Hepatic stellate cell (primary cell): Measurements from ENCODE around the gene GNPTAB.
"Not testable (repeated sequence)": the region's sequence is repeated elsewhere in the genome, so short reads cannot be mapped to it uniquely, and the experiment has no call there.

ENCODE experiments used
- DNase-seq: peaks from one replicate; pipeline ENCODE4 v3.0.0; 2011; ENCODE audit warnings: low spot score

The GNPTAB gene

DNA sequence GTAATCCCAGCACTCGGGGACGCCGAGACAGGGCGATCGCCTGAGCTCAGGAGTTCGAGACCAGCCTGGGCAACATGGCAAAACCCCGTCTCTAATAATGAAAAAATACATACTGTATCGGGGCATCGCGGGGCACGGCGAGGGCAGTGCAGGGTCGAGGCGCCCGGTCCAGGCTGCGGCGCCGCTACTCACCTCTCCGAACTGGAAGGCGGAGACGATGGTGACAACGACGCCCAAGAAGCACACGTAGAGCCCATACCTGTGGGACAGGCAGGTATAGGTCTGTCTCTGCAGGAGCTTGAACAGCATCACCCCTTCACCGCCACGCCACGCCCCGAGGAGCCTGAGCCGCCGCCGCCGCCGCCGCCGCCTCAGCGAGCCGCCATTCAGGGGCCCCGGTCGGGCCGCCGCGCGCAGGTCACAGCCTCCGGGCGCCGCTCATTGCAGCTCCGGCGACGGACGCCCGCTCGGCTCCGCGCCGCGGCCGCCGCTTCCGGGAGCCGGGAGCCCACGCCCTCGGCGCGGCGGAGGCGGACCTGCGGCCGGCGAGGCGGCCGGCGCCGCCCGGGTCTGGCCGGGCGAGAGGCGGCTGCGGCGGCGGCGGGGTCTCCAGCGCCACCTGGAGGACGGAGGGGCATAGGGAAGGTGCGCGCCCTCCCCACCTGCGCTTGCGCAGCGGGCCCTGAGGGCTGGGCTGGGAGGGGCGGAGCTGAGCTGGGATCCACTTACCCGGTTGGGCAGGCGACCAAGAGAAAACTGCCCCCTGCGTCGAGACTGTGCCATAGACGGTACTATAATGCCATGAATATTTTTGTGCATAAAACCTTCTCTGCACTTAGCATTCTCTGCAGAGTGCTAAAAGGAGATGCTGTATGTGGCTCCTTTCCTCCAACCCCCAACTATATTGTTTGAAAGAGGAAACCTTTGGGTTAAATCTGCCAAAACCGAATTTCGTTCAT lies at the start of gene GNPTAB:
Gene GNPTAB, minus strand, starts transcription at position 593 of the 959 bp plus-strand sequence. Its CDS starts 284 bp downstream, at position 309.
- DNase-seq: peak; percentile 98

DNA sequence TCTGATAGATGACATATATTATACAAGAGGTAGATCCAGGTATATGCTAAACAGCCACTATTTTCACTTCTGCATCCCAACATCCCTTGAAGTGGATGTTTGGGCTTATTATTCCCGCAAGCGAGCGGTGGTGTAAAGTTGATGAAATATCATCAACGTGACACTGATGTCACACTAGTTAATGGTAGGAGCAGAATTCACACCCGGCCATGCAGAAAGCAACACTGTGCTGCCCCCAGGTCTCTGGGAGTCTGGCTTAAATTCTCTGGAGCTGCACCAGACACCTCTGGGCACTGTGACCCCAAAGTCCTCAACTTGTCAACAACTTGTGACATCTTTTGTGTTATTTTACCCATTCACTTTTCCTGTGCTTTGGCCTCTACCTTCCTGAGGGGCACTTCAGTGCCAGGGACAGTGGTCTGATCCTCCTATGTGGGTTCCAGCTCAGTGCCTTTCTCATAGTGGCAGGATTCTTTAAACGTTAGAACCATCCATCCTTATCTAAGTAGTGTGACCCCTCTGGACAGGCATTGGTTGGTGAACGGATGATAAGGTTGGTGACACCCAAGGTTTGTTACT lies 47.6 kb upstream of the GNPTAB start:
- no peak for DNase-seq

GRCh38 chr12:101877806-101878242 lies 47.1 kb upstream of the GNPTAB start:
- DNase-seq: no peak

- peak; percentile 84 for DNase-seq
Measured at GRCh38 chr12:101876861-101877805, 46.4 kb upstream of the GNPTAB start, which contains the start of gene DRAM1. Gene DRAM1, plus strand, starts transcription at chr12:101877580. Its CDS starts 210 bp downstream, at chr12:101877790.

- DNase-seq: no peak
Measured at GRCh38 chr12:101876322-101876860, 45.6 kb upstream of the GNPTAB start.

DNA sequence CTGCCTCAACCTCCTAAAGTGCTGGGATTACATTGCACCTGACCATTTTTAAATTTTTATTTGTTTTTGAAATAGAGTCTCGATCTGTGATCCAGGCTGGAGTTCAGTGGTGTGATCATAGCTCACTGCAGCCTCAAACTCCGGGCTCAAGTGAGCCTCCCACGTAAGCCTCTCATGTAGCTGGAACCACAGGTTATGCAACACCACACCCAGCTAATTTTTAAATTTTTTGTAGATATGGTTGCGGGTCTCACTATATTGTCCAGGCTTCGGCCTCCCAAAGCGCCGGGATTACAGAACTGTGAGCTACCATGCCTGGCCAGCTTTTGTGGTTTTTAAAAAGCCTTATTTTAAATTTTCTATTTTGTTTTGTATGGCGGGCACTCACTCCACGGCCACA lies 44.4 kb upstream of the GNPTAB start:
- no peak for DNase-seq

- no peak for DNase-seq
Measured at GRCh38 chr12:101870925-101871324, 40.2 kb upstream of the GNPTAB start.

DNA sequence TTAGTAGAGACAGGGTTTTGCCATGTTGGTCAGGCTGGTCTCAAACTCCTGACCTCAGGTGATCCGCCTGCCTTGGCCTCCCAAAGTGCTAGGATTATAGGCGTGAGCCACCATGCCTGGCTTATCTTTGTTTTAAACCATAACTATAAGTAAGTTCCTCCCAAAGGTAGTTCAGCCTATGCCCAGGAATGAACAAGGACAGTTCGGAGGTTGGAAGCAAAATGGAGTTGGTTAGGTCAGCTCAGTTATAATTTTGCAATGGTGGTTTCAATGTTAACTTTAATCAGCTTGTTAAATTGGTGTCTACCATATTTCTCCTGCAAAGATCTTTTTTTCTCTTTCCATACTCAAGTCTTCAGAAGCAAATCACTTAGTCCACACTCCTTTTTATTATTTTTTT lies 36.9 kb upstream of the GNPTAB start:
- DNase-seq: not testable (repeated sequence)

- no peak for DNase-seq
Measured at GRCh38 chr12:101866615-101867373, 36.0 kb upstream of the GNPTAB start.

DNA sequence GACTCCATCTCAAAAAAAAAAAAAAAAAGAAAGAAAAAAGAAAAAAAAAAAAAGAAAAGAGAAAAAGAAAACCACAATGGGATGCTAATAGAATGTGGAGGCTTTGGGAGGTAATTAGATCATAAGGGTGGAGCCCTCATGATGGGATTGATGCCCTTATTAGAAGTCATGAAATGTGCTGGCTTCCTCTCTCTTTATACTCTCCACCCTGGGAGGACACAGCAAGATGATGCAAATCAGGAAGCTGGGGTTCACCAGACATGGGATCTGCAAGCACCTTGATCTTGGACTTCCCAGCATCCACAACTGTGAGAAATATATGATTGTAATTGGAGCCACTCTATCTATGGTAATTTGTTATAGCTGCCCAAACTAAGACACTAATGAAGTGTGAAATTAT lies 33.2 kb upstream of the GNPTAB start:
- no peak for DNase-seq

DNA sequence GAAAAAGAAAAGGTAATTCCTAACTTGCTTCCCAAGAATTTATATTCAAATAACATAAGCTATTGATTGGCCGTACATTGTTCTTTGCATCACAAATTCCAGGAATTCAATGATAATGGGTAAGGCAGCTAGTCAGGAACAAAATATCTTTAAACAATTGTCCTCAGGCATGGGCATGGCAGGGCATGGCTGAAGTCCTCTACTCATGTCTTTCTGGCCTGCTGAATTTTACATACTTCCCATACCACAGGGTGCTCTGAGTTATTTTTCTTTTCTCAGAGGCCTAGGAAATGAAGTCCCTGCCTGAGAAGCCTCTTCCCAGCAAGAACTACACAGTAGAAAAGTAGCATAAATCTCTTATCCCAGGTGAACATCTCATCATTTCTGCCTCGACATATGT lies 31.5 kb upstream of the GNPTAB start:
- no peak for DNase-seq

DNA sequence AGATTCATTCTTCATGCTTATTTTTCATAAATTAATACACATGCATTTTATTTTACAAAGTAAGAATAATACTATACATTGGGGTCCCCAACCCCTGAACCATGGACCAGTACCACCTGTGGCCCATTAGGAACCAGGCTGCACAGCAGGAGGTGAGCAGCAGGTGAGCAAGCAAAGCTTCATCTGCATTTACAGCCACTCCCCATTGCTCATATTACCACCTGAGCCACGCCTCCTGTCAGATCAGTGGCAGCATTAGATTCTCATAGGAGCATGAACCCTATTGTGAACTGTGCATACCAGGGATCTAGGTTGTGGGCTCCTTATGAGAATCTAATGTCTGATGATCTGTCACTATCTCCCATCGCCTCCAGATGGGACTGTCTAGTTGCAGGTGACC lies 30.9 kb upstream of the GNPTAB start:
- not testable (repeated sequence) for DNase-seq

GRCh38 chr12:101859664-101860607 lies 29.2 kb upstream of the GNPTAB start:
- no peak for DNase-seq

- no peak for DNase-seq
Measured at GRCh38 chr12:101858361-101858760, 27.6 kb upstream of the GNPTAB start.

DNA sequence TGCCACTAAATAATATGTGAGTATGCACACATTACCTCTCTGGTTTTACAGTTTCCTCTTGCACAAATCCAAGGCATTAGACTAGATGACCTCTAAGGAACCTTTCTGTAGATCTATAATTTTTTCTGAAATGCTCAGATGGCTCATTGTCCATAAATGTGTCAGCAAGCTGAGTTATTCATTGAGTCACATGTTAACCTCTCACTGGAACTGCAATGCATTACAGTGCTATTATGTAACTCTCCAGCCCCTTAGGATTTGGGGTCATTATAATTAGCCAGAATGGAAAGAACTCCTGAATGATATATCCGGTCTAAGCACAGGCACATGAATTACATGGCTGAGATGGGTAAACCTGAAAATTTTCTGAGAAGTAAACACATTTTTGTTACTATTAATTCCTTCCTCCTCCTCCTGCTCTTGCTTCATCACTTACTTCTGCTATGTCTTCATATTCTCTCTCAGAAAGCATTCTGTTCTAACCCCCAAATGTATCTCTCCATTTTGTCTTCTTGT lies 26.3 kb upstream of the GNPTAB start:
- peak; percentile 54 for DNase-seq

DNA sequence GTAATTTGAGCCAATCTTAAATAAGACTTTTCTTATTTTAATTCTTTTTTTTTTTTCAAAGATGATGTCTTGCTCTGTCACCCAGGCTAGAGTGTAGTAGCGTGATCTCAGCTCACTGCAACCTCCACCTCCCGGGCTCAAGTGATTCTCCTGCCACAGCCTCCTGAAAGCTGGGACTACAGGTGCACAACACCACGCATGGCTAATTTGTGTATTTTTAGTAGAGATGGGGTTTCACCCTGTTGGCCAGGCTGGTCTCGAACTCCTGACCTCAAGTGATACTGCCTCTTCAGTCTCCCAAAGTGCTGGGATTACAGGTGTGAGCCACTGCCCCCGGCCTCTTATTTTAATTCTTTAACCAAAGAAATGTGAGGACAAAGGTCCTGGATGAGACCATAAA lies 25.9 kb upstream of the GNPTAB start:
- not testable (repeated sequence) for DNase-seq

DNA sequence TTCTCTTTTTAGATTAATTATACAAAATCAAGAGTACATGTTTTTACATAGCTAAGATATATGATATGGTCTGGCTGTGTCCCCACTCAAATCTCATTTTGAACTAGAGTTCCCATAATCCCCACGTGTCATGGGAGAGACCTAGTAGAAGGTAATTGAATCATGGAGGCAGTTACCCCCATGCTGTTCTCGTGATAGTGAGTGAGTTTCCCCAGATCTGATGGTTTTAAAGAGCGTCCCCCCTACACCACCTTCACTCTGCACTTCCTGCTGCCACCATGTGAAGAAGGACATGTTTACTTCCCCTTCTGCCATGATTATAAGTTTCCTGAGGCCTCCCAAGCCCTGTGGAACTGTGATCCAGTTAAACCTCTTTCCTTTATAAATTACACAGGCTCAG lies 25.2 kb upstream of the GNPTAB start:
- DNase-seq: no peak

- no peak for DNase-seq
Measured at GRCh38 chr12:101855364-101855884, 24.7 kb upstream of the GNPTAB start.

GRCh38 chr12:101854747-101855146 lies 24.0 kb upstream of the GNPTAB start:
- no peak for DNase-seq
